CD4-positive, alpha-beta T cell treated with Interleukin-2 at 100 ng/mL for 4 hours (primary cell): Measurements from ENCODE around the gene ITSN1.
A peak's percentile ranks its signal among the peaks of the same experiment; 100 is the strongest.
"Not testable (repeated sequence)": the region's sequence is repeated elsewhere in the genome, so short reads cannot be mapped to it uniquely, and the experiment has no call there.

Source experiments
- DNase-seq: peaks from one replicate; pipeline ENCODE4 v3.0.0-alpha.2; 2020; ENCODE audit warnings: low spot score

ITSN1 gene

DNA sequence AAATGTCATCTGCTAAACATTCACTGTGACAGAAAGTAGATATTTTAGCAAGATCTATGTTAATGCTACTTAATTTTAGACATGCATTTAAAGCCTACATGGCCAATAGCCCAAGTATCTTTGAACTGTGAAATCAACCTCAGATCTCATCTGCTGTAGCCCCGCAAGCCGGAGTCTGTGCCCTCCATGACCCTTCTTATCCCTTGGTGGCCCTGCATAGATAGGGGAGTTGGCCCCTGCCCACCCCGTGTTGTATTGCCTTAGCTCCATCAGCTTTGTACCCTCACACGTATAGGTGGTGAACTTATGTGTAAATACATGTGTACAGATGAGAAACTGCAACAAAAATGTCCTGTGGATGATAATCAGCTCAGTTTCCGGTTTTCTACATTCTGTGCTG is 254.8 kb downstream of the ITSN1 start:
- DNase-seq, result no peak

DNA sequence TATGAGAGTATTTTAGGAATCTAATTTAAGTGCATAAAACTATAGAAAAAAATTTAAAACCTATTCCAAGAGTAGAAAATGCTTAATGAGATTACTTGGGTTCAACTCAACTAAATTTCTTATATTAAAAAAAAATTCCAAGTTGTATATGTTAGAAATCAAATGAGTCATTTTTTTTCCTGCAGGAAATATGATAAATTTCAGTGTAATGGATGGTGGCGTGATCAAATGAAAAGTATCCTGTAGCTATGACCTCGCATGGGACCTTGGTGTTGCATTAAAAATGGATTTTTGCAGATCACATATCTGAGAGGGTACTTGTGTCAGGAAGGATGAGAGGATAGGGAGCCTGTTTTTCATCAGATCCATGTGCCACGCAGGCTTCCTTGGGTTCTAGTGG is 255.4 kb downstream of the ITSN1 start:
- no peak for DNase-seq

DNA sequence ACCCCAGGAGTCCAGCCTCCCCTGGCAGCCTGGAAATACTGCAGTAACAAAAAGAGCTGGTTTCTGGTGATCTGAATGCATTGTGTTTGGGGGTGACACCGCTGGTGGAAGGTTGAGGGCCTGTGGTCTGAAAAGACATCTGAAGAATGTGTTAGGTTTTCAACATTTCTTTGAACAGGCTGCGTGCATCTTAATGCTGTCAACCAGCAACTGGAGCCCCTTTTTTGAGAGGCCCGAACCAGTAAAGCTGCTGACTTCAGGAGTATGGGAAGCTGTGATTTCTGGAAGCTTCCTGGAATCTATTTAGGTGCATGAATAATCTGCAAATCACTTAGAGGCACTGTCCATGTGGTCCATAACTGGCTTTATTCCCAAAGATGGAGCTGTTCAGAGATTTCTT is 256.3 kb downstream of the ITSN1 start:
- no peak for DNase-seq

DNA sequence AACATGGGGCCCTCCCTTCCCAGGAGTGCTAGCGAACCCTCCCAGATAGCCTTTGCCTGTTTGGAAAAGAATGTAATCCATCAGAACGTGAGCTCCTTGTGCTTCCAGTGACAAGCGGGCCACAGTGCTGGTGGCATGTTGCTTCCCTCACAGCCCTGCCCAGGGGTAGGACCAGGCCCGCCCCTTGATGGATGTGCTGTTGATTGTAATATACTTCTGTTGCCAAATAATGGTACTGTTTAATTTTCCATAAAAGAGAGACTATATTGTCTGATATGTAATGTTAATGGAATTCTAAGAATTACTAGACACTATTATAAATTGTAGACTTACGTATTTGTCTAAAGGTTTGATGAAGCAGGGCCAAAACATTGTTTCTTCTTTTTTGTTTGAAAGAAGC is 256.9 kb downstream of the ITSN1 start:
- DNase-seq, result no peak

DNA sequence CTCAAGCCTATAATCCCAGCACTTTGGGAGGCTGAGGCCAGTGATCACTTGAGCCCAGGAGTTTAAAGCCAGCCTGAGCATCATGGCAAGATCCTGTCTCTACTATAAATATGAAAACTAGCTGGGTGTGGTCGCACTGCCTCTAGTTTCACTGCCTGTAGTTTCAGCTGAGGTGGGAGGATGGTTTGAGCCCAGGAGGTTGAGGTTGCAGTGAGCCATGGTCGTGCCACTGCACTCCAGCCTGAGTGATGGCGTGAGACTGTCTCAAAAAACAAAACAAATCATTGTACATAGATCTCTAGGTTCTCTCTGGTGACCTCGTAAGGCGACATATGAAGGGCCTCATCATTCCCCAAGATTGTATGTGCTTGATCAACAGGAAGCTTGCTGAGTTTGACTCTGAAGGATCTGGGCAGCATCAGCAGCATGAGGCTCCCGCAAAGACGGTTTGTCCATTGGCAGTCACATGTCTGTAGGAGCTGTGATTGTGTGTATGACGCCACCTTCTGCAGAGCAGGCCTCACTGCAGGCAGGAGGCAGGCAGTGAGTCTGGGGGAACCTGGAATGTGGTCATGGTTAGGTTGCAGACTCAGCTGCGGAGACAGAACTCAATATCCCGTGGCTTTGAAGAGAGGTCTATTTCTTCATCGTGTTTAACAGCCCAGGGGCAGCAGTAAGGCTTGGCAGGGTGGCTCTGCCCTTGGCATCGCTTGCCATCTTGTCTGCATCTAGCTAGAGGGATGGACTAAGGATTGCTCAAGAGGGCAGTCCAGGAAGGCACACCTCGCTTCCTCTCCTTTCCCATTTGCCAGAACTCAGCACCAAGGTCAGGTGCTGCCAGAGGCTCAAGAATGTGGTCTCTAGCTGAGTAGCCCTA is 259.3 kb downstream of the ITSN1 start:
- no peak for DNase-seq

DNA sequence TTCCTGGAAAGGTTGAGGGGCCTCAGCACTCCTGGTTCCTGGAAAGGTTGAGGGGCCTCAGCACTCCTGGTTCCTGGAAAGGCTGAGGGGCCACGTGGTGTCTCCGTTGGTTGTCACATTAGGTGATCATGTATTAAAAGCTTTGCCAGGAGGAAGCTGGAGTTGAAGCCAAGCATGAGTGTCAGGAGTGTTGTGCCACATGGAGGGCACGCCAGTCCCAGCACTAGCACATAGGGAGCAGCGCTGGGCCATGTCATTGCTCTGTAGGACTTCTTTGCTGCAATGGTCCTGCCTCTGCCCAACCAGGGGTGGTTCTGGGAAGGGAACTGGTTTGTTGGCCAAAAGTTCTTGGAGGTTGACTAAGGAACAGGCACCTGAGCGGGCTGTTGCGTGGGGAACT is 260.0 kb downstream of the ITSN1 start:
- no peak for DNase-seq

DNA sequence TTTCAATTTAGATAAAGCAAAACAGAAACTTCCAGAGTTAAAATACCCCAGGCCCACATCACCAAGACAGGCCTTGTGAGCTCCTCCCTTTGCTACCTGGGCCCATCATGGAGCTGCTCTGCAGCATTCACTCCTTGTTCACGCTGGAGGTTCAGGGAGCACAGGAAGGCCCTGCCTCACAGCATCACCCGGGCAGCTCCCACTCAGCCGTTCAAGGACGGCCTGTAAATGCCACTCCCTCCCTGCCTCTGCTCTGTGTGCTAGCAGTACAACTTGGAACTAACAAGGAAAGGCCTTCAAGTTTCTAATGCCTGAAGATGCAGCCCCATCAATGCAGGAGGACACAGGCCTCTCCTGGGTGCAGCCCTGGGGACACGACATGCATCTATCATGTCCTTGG is 261.7 kb downstream of the ITSN1 start:
- DNase-seq, result no peak

DNA sequence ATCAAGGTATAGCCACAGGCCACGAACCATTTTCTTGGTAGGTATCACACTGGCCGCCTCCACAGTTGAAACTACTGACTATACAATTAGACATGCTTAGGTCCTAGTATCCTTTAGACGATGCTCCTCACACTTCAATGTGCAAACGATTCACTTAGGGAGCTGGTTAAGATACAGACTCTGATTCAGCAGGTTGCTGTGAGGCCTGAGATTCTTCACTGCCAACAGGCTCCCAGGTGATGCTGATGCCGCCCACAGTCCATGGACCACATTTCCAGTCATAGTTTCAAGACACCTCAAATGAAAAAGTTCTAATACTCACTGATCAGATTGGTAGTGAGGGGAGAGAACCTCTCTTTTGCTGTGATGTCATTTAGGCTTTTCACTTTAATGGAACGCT is 266.5 kb downstream of the ITSN1 start:
- no peak for DNase-seq

DNA sequence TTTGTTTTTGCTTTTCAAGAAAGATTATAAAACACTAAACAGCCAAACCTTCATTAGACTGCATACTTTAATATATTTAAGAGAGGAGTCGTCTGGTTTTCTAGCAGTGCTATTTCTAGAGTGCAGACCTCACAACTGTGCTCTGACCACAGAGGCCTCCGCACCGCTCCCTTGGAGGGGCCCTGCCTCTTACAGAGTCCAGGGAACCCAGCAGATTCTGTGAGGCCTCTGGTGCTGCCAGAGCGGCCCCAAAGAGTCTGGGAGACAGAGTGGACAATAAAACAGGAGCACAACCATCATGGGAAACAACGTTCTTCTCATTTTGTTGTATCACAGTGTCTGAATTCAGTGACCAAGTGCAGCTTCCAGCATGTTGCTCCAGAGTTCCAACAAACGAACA is 267.5 kb downstream of the ITSN1 start:
- DNase-seq, result no peak

DNA sequence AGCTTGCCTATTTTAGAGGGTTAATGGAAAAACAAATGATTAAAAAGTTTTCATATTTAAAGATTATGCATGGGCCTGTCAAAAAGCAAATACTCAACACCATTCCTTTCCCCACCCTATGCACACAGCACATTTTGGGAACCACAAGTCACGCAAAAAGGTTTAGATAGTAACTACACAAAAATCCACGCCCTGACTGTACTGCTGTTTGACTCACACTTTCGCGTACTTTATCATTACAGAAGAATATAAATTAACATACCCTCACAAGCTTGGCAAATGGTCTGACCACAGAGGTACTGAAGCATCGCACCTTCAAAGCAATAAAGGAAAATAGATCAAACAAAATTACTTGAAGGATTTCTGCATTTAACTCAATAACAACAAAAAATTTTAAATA is 271.9 kb downstream of the ITSN1 start:
- DNase-seq, result no peak

DNA sequence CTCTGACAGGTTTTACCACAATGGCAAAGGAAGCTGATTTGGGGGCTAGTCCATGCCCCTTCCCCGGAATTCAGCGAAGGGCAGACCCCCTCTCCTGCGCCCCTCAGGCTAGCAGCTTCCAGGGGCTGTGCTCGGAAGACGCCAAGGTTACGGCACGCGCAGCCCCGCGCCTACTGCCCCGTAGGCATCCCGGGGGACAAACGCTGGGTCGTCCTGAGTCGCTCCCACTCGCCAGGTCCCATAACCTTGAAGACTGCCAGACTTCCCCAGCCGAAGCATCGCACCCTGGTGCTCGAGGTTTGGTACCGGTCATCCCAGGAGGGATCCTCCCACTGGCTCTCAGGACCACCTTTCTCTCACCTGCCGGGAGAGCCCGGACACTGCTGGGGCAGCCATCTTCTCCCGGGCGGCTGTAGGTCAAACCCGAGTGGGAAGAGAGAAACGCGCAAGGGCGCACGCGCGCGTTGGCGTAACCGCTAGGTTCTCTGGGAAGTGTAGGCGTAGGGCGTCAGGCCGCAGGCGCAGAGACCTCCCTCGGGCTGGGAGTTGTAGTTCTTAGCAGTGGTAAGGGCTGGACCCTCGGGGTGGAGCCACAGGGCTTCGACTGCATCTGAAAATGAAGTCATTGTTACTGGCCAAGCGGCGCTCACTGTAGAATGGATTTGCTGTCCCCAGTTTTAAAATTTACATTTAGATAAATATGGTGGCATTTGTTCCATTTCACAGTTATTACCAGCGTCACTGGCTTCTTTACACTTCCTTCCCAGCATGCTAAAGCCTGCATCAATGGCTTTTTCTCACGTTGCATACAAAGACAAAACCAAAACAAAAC is 273.3 kb downstream of the ITSN1 start, which contains the start of gene ATP5PO:
TSS of gene ATP5PO (minus strand) at position 437 of the 832 bp plus-strand sequence. CDS start at position 396, 41 bp downstream.
- DNase-seq, result peak; percentile 96

DNA sequence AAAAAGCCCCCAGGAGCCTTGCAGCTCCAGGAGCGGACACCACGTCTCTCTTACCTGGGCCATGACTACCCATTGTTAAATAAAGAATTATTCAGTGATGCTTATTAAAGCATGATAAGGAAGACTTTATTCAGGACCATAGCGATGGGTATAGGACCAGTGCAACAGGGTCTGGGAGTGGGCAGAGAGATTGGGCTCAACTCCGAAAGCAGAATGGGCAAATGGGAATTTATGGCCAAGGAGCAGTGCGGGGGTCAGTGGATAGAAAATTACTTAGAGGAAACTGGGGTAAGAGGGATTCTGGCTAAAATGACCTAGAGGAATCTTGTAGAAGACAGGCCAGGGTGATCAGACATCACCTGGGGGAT is 273.9 kb downstream of the ITSN1 start:
- no peak for DNase-seq

DNA sequence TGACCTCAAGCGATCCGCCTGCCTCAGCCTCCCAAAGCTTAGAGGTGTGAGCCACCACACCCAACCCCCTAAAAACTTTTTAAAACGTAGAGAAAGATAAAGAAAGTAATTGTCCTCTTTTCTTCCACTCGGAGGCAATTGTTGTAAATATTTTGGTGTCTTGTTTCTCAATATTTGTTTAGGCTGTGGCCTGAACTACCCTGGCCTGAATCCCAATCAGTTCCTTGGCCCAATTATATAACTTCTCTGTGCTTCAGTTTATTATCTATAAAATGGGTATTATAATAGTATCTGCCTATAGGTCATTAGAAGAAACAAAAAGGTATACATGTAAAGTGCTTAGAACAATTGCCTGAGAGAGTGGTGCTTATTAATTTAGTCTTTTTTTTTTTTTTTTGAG is 275.1 kb downstream of the ITSN1 start:
- DNase-seq, result no peak

DNA sequence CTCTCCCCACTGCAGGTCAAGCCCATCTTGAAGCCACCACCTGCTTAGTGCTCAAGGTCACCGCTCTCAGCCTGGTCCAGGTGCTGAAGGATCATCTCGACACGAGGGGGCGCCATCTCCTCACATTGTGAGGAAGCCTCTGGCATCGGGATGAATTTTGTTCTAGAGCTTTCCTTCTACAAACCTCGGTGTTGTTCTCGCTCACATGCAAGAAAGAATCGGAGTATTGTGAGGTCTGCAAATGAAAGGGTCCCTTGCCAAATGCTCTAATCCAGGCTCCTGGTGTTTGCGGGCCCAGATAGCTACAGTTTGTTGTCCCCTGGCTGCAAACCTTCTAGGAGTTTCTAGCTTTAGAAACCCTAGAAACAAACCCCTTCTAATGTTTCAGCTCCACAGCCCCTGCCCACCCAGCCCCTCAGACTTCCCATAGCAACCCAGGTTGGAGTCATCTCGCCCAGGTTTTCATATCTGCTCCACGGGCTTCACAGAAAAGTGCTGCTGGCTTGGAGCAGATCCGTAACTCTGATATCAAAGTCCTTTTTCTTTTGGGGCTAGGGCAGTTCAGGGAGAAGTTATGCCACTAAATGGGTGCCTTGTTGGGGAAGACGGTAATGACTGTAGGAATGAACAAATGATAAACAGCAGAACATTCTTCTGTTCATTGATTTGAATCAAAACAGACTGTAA is 281.9 kb downstream of the ITSN1 start:
- peak; percentile 92 for DNase-seq

DNA sequence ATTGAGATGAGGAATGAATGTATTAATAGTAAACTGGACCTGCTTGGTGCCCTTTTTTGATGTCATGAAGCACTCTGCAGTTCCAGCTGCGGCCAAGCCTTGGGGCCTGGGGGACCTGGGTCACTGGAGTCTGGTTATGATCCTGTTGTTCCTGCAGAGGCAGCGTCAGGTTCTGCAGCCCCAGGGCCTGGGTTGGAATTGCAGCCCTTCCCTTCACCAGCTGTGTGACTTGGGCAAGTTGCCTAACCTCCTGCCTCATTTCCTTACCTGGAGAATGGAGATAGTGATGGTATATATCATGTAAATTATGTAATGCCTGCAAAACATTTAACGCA is 282.4 kb downstream of the ITSN1 start:
- DNase-seq, result no peak

DNA sequence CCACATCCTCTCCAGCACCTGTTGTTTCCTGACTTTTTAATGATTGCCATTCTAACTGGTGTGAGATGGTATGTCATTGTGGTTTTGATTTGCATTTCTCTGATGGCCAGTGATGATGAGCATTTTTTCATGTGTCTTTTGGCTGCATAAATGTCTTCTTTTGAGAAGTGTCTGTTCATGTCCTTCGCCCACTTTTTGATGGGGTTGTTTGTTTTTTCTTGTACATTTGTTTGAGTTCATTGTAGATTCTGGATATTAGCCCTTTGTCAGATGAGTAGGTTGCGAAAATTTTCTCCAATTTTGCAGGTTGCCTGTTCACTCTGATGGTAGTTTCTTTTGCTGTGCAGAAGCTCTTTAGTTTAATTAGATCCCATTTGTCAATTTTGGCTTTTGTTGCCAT is 283.9 kb downstream of the ITSN1 start:
- not testable (repeated sequence) for DNase-seq

DNA sequence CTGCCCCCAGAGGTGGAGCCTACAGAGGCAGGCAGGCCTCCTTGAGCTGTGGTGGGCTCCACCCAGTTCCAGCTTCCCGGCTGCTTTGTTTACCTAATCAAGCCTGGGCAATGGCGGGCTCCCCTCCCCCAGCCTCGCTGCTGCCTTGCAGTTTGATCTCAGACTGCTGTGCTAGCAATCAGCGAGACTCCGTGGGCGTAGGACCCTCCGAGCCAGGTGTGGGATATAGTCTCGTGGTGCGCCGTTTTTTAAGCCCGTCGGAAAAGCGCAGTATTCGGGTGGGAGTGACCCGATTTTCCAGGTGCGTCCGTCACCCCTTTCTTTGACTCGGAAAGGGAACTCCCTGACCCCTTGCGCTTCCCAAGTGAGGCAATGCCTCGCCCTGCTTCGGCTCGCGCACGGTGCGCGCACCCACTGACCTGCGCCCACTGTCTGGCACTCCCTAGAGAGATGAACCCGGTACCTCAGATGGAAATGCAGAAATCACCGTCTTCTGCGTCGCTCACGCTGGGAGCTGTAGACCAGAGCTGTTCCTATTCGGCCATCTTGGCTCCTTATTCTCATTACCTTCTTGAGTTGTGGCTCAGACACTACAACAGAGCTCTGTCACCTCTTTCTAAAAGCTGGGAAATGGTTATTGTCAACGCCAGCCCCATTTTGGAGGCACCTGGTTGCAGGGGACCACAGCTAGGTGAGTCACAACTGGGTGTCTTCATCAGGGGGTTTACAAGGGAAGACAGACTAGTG is 288.9 kb downstream of the ITSN1 start:
- DNase-seq, result peak; percentile 93

DNA sequence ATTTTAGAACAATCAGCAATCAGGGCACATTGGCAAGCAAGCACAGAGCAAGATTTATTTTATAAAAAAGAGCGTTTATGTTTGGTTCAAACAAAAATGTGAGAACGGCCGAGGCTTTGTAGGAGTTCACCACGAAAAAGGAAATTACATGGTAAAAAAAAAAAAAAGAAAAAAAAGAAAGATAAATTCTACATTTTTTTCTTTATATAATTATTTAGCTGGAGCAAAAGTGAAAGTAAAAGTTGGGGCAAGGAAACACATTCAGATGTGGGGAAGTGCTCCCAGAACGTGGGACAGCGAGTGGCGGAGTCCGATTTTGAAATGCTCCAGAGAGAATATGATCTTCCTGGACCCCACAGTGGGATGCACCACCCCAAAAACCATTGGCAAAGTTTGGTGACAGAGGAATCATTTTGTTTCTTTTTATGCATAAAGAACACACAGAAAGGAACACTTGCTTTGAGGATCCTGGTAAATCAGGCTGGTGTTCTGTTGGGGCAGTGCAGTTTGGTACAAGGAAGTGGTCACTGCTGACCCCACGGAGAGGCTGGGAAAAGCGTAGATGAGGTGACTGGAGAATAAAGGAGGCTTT is 289.6 kb downstream of the ITSN1 start:
- no peak for DNase-seq

DNA sequence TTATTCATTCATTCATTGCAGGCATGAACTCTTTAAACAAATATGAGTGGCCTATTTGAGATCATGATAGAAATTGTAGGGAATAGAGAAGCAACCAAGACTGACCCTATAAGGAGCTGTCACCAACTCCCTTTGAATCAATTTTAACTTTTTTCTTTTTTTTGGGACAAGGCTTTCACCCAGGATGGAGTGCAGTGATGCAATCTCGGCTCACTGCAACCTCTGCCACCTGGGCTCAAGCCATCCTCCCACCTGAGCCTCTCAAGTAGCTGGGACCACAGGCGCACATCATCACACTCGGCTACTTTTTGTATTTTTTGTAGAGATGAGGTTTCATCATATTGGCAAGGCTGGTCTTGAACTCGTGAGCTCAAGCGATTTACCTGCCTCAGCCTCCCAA is 290.4 kb downstream of the ITSN1 start:
- DNase-seq, result no peak

DNA sequence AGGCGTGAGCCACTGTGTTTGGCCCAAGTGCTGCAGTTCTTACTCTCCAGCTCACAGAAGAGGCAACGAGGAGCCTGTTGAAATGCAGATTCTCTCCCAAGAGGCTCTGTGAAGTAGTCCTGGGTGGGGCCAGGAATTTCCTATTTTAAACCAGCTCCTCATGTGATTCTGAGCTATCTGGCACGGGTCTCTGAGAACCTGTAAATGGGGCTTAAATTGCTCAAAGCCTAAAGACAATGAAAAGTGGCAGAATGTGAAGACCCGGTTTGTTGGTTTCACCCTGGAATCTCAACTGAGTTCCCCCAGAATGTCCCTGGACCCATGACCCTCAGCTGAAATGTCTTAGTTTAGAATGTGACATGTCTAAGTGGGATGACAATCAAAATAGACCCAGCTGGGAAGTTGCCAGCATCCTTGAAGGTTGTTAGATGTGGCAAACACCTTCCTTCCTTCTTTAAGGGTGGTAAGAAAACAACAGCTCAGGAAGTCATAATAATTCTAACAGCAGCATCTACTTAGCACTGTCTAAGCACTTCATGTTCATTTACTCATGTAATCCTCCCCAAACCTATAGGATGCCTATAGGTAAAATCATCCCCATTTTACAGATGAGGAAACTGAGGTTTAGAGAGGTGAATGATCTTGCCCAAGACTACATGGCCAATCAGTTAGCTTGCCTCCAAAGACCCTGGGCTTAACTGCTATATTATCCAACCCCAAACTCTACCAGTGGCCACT is 294.2 kb downstream of the ITSN1 start:
- peak; percentile 80 for DNase-seq

DNA sequence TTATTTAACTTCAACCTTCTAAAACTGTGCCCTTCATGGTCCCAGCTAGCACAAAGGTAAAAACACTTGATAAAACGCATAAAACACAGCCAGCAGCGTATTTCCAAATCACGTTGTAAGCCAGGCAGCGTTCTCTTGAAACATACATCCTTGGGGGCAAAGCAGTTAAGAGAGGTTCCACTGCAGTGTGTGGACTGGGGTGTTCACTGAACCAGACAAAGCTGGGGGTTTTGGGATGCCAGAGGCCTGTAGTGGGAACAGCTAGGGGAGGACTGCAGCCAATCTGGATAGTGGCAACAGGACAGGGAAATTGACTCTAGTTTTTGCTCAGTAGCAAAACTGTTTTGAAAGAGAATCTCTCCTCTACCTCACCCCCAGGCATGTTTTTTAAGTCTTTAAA is 294.8 kb downstream of the ITSN1 start:
- DNase-seq, result no peak
